ENCODE measurements around the gene USP30.
"Not testable (repeated sequence)": the region's sequence is repeated elsewhere in the genome, so short reads cannot be mapped to it uniquely, and the experiment has no call there.

USP30 gene

DNA sequence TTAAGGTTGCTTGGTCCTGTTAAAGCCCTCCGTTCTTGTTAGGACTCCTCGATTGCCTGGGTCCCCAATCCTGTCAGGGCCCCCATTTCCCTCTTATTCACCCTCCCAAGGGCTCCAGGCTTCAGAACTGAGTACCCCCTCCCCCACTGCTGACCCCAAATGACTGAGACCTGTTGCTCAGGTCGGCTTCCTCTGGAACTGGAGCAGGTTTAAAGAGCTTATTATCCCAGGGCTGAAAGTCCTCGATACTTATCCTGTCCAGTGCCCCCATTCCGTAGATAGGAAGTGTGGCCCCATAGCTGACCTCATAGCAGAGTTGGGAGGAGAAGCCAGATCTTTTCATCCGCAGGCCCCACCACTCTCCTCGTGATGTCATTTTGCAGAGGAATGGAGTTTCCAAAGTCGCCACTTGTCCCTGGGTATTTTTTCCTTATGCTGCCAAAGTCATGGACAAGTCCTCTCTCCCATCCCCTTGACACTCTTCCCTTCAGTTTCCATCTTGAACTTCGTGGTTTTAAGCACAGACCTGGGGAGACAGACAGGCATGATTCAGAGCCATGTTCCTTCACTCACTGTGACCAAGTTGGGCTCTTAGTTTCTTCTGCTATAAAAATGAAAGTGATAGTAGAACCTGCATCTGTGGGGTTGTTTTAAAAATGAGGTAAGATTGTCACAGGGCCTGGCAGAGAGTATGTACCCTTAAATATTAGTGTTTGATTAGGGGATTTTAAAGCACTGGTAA is 1.2 kb downstream of the USP30 start:
- peak; percentile 43 for DNase-seq

GRCh38 chr12:109054124-109054513 is 1.7 kb downstream of the USP30 start:
- not testable (repeated sequence) for DNase-seq

- no peak for DNase-seq
Measured at GRCh38 chr12:109054520-109054919, 2.1 kb downstream of the USP30 start.

GRCh38 chr12:109056891-109057290 is 4.5 kb downstream of the USP30 start:
- no peak for DNase-seq

- DNase-seq = no peak
Measured at GRCh38 chr12:109057376-109057775, 5.0 kb downstream of the USP30 start.

DNA sequence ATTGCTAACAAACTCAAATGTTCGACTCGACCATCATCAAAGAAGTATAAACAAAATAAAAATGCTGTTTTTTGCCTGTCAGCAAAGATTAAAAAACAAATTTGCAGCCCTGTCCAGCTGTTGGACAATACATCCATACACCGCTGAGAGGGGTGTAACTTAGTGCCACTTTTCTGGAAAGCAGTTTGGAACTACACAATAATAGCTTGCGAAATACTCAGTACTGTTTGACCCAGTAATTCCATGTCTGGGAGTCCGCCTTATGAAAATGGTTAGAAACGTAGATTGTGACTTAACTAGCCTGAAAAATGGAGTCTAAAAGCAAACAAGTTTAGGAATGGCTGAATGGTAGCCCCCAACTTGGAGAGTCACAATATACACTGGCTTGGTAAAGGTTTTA is 6.4 kb downstream of the USP30 start:
- DNase-seq = no peak

- DNase-seq = no peak
Measured at GRCh38 chr12:109064143-109064542, 11.8 kb downstream of the USP30 start.

DNA sequence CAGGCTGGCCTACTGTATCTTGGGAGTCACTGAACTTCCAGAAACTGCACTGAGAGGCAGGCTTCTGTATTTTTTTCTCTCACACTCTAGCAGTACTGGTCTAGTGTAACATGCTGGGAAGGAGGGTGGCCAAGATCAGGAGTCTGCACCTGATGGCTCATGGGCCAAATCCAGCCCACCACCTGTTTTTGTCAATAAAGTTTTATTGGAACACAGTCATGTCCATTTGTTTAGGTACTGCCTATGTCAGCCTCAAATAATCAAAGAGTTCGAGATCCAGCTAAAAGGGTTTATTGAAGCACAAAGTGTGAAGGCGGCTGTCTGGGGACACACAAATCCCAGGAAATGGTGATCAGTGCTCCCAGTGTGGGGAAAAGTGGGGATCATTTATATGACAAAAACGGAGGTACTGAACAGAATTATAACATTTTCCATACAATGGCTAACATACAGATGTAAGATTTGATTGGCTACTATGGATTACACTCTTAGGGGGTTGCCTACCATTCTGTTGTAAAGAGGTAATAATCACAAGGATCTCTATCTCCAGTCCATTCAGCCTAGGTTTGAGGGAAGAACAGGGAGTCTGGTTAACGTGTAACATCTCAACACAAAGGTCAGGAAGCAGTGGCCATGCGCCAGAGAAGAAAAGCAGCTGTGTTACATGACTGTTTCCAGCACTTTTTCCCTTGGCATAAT is 12.9 kb downstream of the USP30 start:
- DNase-seq = no peak

GRCh38 chr12:109065853-109066193 is 13.4 kb downstream of the USP30 start:
- DNase-seq = no peak

DNA sequence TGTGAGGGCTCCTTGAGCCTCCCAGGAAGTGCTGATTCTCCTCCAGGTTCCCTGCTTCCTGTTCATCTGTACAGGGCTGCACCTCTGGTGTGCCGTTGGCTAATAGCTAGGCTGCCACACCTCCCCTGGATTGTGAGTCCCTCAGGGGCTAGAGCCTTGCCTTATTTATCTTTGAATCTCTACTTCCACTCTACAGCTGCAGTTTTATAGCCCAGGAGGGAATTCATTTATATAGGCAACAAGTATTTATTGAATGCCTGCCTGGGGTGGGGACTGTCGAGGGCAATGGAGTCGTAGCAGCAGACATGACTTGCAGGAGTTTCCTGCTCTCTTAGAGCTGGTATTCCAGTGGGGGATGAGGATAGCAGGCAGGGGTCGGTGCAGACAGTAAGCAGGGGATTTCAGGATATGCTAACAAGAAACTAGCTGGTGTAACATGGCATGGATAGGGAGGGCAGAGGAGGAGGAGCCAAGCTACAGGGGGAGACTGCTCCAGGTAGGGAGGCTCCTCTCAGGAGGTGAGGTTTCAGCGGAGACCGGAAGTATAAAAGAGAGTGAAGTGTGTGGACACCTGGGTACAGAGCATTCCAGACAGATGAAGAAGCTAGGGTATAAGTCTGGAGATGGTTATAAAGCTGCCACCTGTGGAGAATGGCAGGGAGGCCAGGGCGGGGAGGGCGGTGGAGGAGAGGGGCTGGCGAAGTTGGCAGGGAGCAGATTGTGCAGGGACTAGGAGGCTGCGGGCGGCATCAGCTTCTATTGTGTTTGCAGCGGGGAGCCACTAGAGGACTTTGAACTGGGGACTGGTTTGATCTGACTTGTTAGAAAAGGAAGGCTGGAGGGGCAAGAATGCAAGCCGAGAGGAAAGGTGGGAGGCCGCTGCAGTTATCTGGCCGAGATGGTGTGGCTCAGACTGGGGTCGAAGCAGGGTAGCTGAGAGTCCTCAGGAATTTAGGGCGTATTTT is 17.2 kb downstream of the USP30 start:
- no peak for DNase-seq

DNA sequence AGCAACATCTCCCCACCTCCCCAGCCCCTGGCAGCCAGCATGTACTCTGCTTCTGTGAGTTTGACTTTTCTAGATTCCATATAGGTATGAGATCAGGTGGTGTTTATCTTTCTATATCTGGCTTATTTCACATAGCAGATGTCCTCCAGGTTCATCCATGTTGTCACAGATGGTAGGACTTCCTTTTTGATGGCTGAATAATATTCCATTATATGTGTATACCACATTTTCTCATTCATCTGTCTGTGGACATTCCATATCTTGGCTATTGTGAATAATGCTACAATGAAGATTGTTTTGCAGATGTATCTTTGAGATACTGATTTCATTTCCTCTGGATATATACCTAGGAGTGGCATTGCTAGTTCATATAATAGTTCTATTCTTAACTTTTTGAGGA is 22.5 kb downstream of the USP30 start:
- no peak for DNase-seq

DNA sequence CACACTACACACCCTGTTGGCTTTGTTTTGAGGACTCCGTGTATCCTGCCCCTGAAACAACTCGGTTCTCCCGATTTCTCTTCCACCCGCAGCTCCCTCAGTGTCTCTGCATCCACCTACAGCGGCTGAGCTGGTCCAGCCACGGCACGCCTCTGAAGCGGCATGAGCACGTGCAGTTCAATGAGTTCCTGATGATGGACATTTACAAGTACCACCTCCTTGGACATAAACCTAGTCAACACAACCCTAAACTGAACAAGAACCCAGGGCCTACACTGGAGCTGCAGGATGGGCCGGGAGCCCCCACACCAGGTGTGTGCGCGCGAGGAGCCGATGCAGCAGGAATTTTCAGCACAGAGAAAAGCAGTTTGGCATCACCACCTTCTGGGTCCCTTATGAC is 30.4 kb downstream of the USP30 start:
- DNase-seq = no peak

DNA sequence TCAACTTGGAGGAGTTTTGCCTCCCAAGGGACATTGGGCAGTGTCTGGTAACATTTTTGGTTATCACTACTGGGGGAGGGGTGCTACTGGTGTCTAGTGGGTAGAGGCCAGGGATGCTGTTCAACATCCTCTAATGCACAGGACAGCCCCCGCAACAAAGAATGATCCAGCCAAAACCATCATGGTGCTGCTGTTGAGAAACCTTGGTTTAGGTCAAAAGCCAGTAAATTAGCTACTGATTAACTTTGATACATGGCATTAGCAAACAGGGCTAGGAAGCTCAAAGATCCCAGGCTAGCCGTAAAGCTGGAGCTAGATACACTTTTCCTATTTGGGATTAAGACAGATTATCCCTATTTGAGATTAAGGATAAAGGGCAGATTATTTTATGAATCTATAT is 32.0 kb downstream of the USP30 start:
- DNase-seq = no peak

GRCh38 chr12:109085590-109085989 is 33.2 kb downstream of the USP30 start:
- no peak for DNase-seq

- no peak for DNase-seq
Measured at GRCh38 chr12:109087250-109087649, 34.9 kb downstream of the USP30 start.

- DNase-seq = no peak
Measured at GRCh38 chr12:109088818-109089217, 36.4 kb downstream of the USP30 start.

- DNase-seq = no peak
Measured at GRCh38 chr12:109089683-109090082, 37.3 kb downstream of the USP30 start.

DNA sequence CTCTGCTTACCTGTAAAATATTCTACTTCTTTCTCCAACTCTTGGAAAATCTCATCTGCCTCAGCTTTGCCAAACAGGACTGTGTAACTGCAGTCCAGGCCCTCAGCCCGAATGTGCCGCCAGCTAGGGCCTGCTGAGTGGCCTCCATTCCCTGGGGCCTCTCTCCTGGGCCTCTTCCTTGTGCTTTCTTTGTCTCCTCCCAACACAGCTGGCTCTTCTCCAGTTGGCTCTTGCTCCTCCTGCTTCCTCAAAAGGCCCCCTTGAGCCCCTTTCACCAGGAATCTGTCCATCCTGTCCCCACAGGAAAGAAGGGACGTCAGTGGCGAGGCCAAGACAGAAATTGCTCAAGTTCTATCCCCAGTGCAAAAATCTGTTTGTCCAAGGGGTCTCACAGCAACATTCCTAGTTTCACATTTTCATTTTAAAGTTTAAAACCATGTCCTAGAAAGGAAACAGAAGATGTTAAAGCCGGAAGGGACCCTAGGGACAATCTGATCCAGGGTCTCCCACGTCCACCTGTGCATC is 40.2 kb downstream of the USP30 start:
- DNase-seq = no peak

GRCh38 chr12:109093022-109093918 is 40.9 kb downstream of the USP30 start, which contains the start of gene ALKBH2:
Gene ALKBH2, minus strand, starts transcription at chr12:109093472. Its CDS starts 686 bp downstream, at chr12:109092786.
- peak; percentile 96 for DNase-seq

DNA sequence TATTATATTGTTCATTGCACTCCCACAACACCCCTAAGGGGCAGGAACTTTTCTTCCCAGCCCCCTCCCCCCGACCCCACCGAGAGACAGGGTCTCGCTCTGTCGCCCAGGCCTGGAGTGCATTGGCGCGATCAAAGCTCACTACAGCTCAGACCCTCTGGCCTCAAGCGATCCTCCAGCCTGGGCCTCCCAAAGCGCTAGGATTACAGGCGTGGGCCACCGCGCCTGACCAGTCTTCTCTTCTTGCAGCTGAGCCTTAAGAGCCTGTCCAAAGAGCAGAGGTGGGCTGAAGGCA is 44.7 kb downstream of the USP30 start:
- DNase-seq = no peak

DNA sequence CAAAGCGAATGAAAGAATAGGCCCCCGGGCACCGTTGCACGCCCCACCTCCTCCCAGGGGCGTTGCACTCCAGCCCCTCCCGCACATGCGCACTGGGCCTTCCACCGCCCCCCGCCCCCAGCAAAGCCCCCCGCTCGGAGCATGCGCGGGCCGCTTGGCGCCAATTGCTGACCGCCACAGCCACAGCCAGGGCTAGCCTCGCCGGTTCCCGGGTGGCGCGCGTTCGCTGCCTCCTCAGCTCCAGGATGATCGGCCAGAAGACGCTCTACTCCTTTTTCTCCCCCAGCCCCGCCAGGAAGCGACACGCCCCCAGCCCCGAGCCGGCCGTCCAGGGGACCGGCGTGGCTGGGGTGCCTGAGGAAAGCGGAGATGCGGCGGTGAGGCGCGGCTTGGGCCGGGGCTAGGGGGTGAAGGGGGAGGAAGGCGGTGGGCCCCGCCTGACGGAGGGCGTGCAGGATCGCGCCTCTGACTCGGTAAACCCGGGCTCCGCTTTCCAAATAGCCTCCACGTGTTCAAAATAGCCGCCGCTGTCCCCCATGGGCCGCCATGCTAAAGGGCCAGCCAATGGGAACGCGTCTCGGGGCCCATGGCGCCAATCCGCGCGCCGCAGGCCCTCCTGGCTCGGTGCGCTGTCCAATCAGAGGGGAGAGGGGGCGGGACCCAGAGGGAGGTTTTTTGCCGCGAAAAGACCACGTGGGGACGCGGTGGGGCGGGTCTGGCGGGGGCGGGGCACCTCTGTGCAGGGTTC is 45.2 kb downstream of the USP30 start, which contains the start of gene UNG:
Gene UNG (plus strand): TSS at position 163 of the 748 bp plus-strand sequence. CDS start 83 bp downstream, at position 246.
- peak; percentile 97 for DNase-seq

Data from stimulated activated CD8-positive, alpha-beta memory T cell treated with anti-CD3 and anti-CD28 coated beads, Interleukin-4, amount 100 ng/mL, for 48 hours (primary cell).